ENCODE results near the gene SYN1.

SYN1 gene

GRCh38 chrX:47658301-47658683 lies 38.6 kb upstream of the SYN1 start:
- H3K4me3 ChIP-seq (ENCODE audit: low read length) = peak overlapping the region; percentile 78
- no peak for DNase-seq (ENCODE audit: low read depth)
- no peak for TF ChIP-seq CTCF (conservative IDR thresholded peaks at IDR 0.05; ENCODE audit: low read length)

GRCh38 chrX:47651043-47651905 lies 31.6 kb upstream of the SYN1 start:
- no peak for TF ChIP-seq CTCF (conservative IDR thresholded peaks at IDR 0.05; ENCODE audit: low read length)
- no peak for DNase-seq (ENCODE audit: low read depth)
- peak overlapping the region; percentile 45 for H3K4me3 ChIP-seq (ENCODE audit: low read length)

- no peak for TF ChIP-seq CTCF (conservative IDR thresholded peaks at IDR 0.05; ENCODE audit: low read length)
- H3K4me3 ChIP-seq (ENCODE audit: low read length) = peak within 1 kb of the TSS; percentile 74
- peak; percentile 99 for DNase-seq (ENCODE audit: low read depth)
Observed at GRCh38 chrX:47650164-47651042, 30.7 kb upstream of the SYN1 start, which contains the start of gene ELK1. ELK1 (minus strand) TSS chrX:47650563; CDS start chrX:47641441, 9,122 bp downstream.

GRCh38 chrX:47649781-47650163 lies 30.1 kb upstream of the SYN1 start:
- H3K4me3 ChIP-seq (ENCODE audit: low read length) = peak overlapping the region; percentile 74
- no peak for TF ChIP-seq CTCF (conservative IDR thresholded peaks at IDR 0.05; ENCODE audit: low read length)
- DNase-seq (ENCODE audit: low read depth) = no peak

- peak overlapping the region; percentile 74 for H3K4me3 ChIP-seq (ENCODE audit: low read length)
- TF ChIP-seq CTCF (conservative IDR thresholded peaks at IDR 0.05; ENCODE audit: low read length) = no peak
- no peak for DNase-seq (ENCODE audit: low read depth)
Observed at GRCh38 chrX:47649271-47649670, 29.6 kb upstream of the SYN1 start.

GRCh38 chrX:47648376-47648775 lies 28.7 kb upstream of the SYN1 start:
- no peak for TF ChIP-seq CTCF (conservative IDR thresholded peaks at IDR 0.05; ENCODE audit: low read length)
- peak overlapping the region; percentile 12 for H3K4me3 ChIP-seq (ENCODE audit: low read length)
- no peak for DNase-seq (ENCODE audit: low read depth)

Data from AG10803 (cell line).